GM12878 (cell line): ENCODE results near the gene ACP3. TPM values are rescaled to one million over a fixed set of nuclear protein-coding genes. Genes with fewer than 3 reads are reported as not detected.

Experiments used
- ATAC-seq: fragments of 200-7000 bp; cut with Tn5 transposase; 3 replicates; pipeline ENCODE4 v1.9.1; 2020; ENCODE audit warnings: mild to moderate bottlenecking, moderate library complexity
- BruUV-seq: library from RNA; stranded (reverse); fragments of 400-500 nt; replicated peaks from 2 replicates; lab custom pipeline; 2021; lab: Mats Ljungman, UMichigan
- CTCF ChIA-PET: fragments of 300-600 bp; sonication (Branson Sonifier 250); formaldehyde crosslinking; extraction: SDS; loops from one replicate; lab custom pipeline; 2021; ENCODE audit warnings: inconsistent platforms; lab: Yijun Ruan, JAX
- POLR2A ChIA-PET: fragments of 350-600 bp; formaldehyde crosslinking; extraction: SDS; loops from one replicate; lab custom pipeline; 2021; ENCODE audit warnings: inconsistent platforms; lab: Charles Lee
- RAD21 ChIA-PET: fragments of 300-600 bp; sonication (Branson Sonifier 250); formaldehyde crosslinking; loops from one replicate; lab custom pipeline; 2023; ENCODE audit warnings: antibody characterized with exemption; ENCODE audit not compliant: unreplicated experiment; lab: Charles Lee
- SMC1A ChIA-PET: fragments of 300-600 bp; sonication (Branson Sonifier 250); formaldehyde crosslinking; loops from one replicate; lab custom pipeline; 2023; ENCODE audit not compliant: unreplicated experiment, uncharacterized antibody; lab: Charles Lee
- DNase-seq: peaks from one replicate; pipeline ENCODE4 v3.0.0-alpha.2; 2011; ENCODE audit warnings: low read depth, low spot score
- FAIRE-seq: peaks from 3 replicates; lab custom pipeline; 2011; peaks lifted over from hg19 to GRCh38; lab: Jason Lieb, UNC
- H2AFZ ChIP-seq: 2 replicates; pipeline ENCODE4 v1.6.0; 2011; ENCODE audit warnings: low read depth, low read length, control low read depth; ENCODE audit not compliant: control insufficient read depth
- H3K27ac ChIP-seq: 2 replicates; pipeline ENCODE4 v1.5.1; 2011; ENCODE audit warnings: control low read depth; ENCODE audit not compliant: control insufficient read depth, insufficient read depth
- H3K27me3 ChIP-seq, 2 experiments: replicated peaks in 1 of 2; 2 replicates each; pipeline versions ENCODE4 v1.6.0 to v1.6.1; 2011; ENCODE audit warnings: low read length in 1 of 2; ENCODE audit not compliant: control insufficient read depth in 2 of 2, insufficient read depth in 2 of 2
- H3K36me3 ChIP-seq, 2 experiments: 2 replicates each; pipeline ENCODE4 v1.5.1; 2011; ENCODE audit warnings: low read length in 1 of 2; ENCODE audit not compliant: control insufficient read depth in 2 of 2, insufficient read depth in 2 of 2
- H3K4me1 ChIP-seq: 2 replicates; pipeline ENCODE4 v1.6.1; 2011; ENCODE audit warnings: mild to moderate bottlenecking, low read length, moderate library complexity, mixed read lengths; ENCODE audit not compliant: control insufficient read depth, insufficient read depth
- H3K4me2 ChIP-seq: 2 replicates; pipeline ENCODE4 v1.6.0; 2011; ENCODE audit warnings: control low read depth; ENCODE audit not compliant: control insufficient read depth, insufficient read depth
- H3K4me3 ChIP-seq: fragments of 200-600 bp; sonication (generic); 2 replicates; pipeline ENCODE4 v1.5.1; 2016
- H3K79me2 ChIP-seq: 2 replicates; pipeline ENCODE4 v1.6.0; 2011; ENCODE audit warnings: low read length; ENCODE audit not compliant: control insufficient read depth, insufficient read depth
- H3K9ac ChIP-seq: 2 replicates; pipeline ENCODE4 v1.8.0; 2011; ENCODE audit warnings: low read length, control low read depth, mixed read lengths; ENCODE audit not compliant: control insufficient read depth, insufficient read depth
- H3K9me3 ChIP-seq: replicated peaks from 3 replicates; pipeline ENCODE4 v1.5.1; 2011; ENCODE audit warnings: mild to moderate bottlenecking, low read length; ENCODE audit not compliant: control insufficient read depth, insufficient read depth
- H4K20me1 ChIP-seq: 2 replicates; pipeline ENCODE4 v1.6.0; 2011; ENCODE audit not compliant: control insufficient read depth, insufficient read depth
- E2F8 ChIP-seq: fragments of 450-650 bp; IDR thresholded peaks from 2 replicates; pipeline ENCODE4 v1.6.1; 2018; ENCODE audit warnings: mild to moderate bottlenecking, low read depth, moderate library complexity; ENCODE audit not compliant: partially characterized antibody
- HDAC2 ChIP-seq: fragments of 200-600 bp; sonication (generic); IDR thresholded peaks from 2 replicates; pipeline ENCODE4 v1.6.1; 2017
- PBX3 ChIP-seq: IDR thresholded peaks from 2 replicates; pipeline ENCODE4 v1.6.1; 2011; ENCODE audit warnings: mild to moderate bottlenecking, low read depth, low read length, moderate library complexity; ENCODE audit not compliant: insufficient replicate concordance
- REST ChIP-seq: IDR thresholded peaks from 2 replicates; pipeline ENCODE4 v1.6.1; 2012; ENCODE audit warnings: mild to moderate bottlenecking, low read depth, low read length
- SRF ChIP-seq, 2 experiments: IDR thresholded peaks; 2 replicates each; pipeline ENCODE4 v1.6.1; 2011; ENCODE audit warnings: low read depth in 2 of 2, low read length in 2 of 2, mild to moderate bottlenecking in 1 of 2, moderate library complexity in 1 of 2
- TCF12 ChIP-seq: IDR thresholded peaks from 2 replicates; pipeline ENCODE4 v1.6.1; 2011; ENCODE audit warnings: low read depth, mild to moderate bottlenecking, low read length
- WGBS: methylation state at CpG from one replicate; pipeline ENCODE4 v1.1.6; 2016; ENCODE audit warnings: low lambda C conversion rate; ENCODE audit not compliant: insufficient replicate concordance, insufficient coverage; ENCODE audit errors: missing lambda C conversion rate; 5-methylcytosine and 5-hydroxymethylcytosine counted together
- in situ Hi-C: fragments of 300-500 bp; cut with MboI; formaldehyde crosslinking; loops from 9 replicates; pipeline ENCODE4 v1.14.3; 2018; ENCODE audit warnings: mixed read lengths
- intact Hi-C: fragments of 100-400 bp; cut with micrococcal nuclease; formaldehyde crosslinking; loops from one replicate; pipeline ENCODE4 v1.14.2; 2022; ENCODE audit not compliant: unreplicated experiment
- polyA plus RNA-seq, 11 experiments: library from polyadenylated mRNA; depleted of rRNA in 4 of 11; unstranded in 6 of 11; stranded (reverse) in 5 of 11; fragments of >200 nt; fragmentation: Nextera tagmentation in 4 of 11; fragmentation: Illumina TruSeq in 1 of 11; extraction: Ambion mirVana in 4 of 11; extraction: Trizol in 1 of 11; gene quantifications; 1 replicate in 1 of 11; 2 replicates in 10 of 11; pipeline versions ENCODE4 v1.2.1 to v1.2.3, GENCODE V29; 2011 to 2016; ENCODE audit warnings: inconsistent platforms in 2 of 11, missing spikeins in 2 of 11, low read depth in 1 of 11
- total RNA-seq, 4 experiments: library from RNA; depleted of rRNA in 3 of 4; stranded (reverse); fragments of >200 nt in 3 of 4; fragmentation: Illumina TruSeq in 1 of 4; extraction: Trizol in 1 of 4; gene quantifications; 2 replicates each; pipeline versions ENCODE4 v1.2.1 to v1.2.3, GENCODE V29; 2013 to 2021

Gene ACP3
- total and polyA plus RNA-seq, 10 of the 15 experiments (the other 5 are each of a cell fraction or from before 2014, with no cell fraction given) = 0.05 to 0.41 TPM; not detected in 8

GRCh38 chr3:132381348-132381944, 64.2 kb downstream of the ACP3 start:
- no peak overlapping the region for H3K9ac ChIP-seq
- no peaks in the 10 kb centered on the region for H3K27me3 ChIP-seq
- ChIA-PET CTCF (interaction anchor here (1.0 to 1.1 kb wide), 2 partner anchors 13 to 29 kb away, joined by 3 read pairs; no protein-coding TSS in a partner anchor), RAD21 (no interaction called here)
- no peak for FAIRE-seq
- intact Hi-C loops = no loop called here
- H3K4me2 ChIP-seq = peak overlapping the region; percentile 22; the same call in 1 of the 2 replicates
- no peak overlapping the region for H3K27ac ChIP-seq
- no peaks in the 10 kb centered on the region for H3K79me2 ChIP-seq
- peaks cover 4% of the 10 kb centered on the region; the same call in 1 of the 2 replicates for H3K4me1 ChIP-seq
- ATAC-seq = peak; percentile 31
- 42% methylated on average over 14 of the region's 14 CpGs for WGBS
- BruUV-seq = no TSS peak
- no peak for DNase-seq
- no peak overlapping the region for H3K4me3 ChIP-seq
- TF ChIP-seq HDAC2 (no peak), TCF12 (0 out of 2 replicates have a peak, but pooled peaks have one; percentile 34)
- TF ChIP-seq, all 136 proteins: peak for 1
- H2AFZ ChIP-seq = no peak overlapping the region
- H3K9me3 ChIP-seq = peaks cover 5% of the 10 kb centered on the region; the same call in 2 of the 3 replicates
- ChIA-PET POLR2A (no interaction called here), SMC1A (interaction anchor here (0.8 to 1.0 kb wide), 3 partner anchors 17 to 21 kb away, joined by 3 to 4 read pairs (median 3); no protein-coding TSS in a partner anchor)
- H4K20me1 ChIP-seq = no peaks in the 10 kb centered on the region
- in situ Hi-C loops = no loop called here
- no peaks in the 10 kb centered on the region for H3K36me3 ChIP-seq

- no TSS peak for BruUV-seq
- TF ChIP-seq E2F8 (no peak), SRF (IDR thresholded peaks at IDR 0.05; ENCODE audit: low read depth in 2 of 2, low read length in 2 of 2) (no peak), PBX3 (no peak), REST (no peak)
Measured at GRCh38 chr3:132382267-132382666, 65.1 kb downstream of the ACP3 start.

More at GRCh38 chr3:132382267-132382666, 65.1 kb downstream of the ACP3 start:
- no peaks in the 10 kb centered on the region for H4K20me1 ChIP-seq
- 46% methylated on average over 4 of the region's 4 CpGs for WGBS
- H3K79me2 ChIP-seq = no peaks in the 10 kb centered on the region
- intact Hi-C loops (no loop called here), in situ Hi-C loops (no loop called here)
- DNase-seq (no peak), ATAC-seq (no peak), FAIRE-seq (no peak)
- SMC1A ChIA-PET = interaction anchor here (0.8 to 1.0 kb wide), 2 partner anchors 17 to 22 kb away, joined by 3 to 4 read pairs; no protein-coding TSS in a partner anchor
- H3K27me3 ChIP-seq = no peaks in the 10 kb centered on the region
- RAD21 ChIA-PET = no interaction called here
- H3K9me3 ChIP-seq = peaks cover 5% of the 10 kb centered on the region; the same call in 2 of the 3 replicates
- no peak overlapping the region for H3K9ac ChIP-seq
- no peaks in the 10 kb centered on the region for H3K36me3 ChIP-seq
- H3K4me1 ChIP-seq = peaks cover 4% of the 10 kb centered on the region; the same call in 1 of the 2 replicates
- no peak overlapping the region for H3K27ac ChIP-seq
- no peak overlapping the region for H2AFZ ChIP-seq
- no peak overlapping the region for H3K4me2 ChIP-seq
- POLR2A ChIA-PET = interaction anchor here (0.5 kb wide), 1 partner anchor 189 kb away, joined by 4 read pairs; no protein-coding TSS in a partner anchor
- no peak overlapping the region for H3K4me3 ChIP-seq
- CTCF ChIA-PET = interaction anchor here (1.0 to 1.2 kb wide), 3 partner anchors 29 to 37 kb away, joined by 3 to 6 read pairs (median 3); no protein-coding TSS in a partner anchor
